ENCODE measurements around the gene SRPX.

Gene SRPX

DNA sequence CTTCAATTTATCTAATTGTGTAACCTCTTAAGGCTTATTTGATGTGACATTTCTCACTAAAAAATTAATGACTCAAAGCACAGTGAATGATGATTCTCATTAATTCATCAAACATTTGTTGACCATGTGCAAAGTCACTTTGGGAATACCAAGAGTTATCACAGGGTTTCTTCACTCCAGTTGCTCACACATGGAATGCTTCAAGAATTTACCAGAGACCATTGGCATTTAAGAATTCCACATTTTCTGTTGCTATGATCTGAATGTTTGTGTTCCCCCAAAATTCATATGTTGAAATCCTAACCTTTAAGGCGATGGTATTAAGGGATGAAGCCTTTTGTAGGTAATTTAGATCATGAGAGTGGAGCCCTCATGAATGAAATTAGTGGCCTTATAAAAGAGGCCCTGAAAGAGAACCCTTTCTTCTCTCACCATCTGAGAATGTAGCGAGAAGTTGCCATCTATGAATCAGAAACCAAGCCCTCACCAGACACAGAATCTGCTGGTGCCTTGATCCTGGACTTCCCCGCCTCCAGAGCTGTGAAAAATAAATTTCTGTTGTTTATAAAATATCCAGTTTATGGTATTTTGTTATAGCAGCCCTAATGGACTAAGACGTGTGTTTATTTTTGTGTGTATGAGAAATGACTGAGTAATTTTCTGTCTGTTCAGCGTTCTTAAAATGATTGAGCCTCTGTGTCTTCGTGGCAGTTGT lies 16.4 kb upstream of the SRPX start:
- CTCF ChIA-PET = no interaction called here
- DNase-seq (ENCODE audit: extremely low spot score) = no peak
- POLR2A ChIA-PET = no interaction called here
- TF ChIP-seq FOXA1 (IDR thresholded peaks at IDR 0.05) = no peak
- no peak for TF ChIP-seq FOXM1 (IDR thresholded peaks at IDR 0.05; ENCODE audit: borderline replicate concordance)
- no peak for TF ChIP-seq LEF1 (IDR thresholded peaks at IDR 0.05; ENCODE audit: borderline replicate concordance)
- no peak for TF ChIP-seq SP1 (IDR thresholded peaks at IDR 0.05)
- no peak for TF ChIP-seq SUZ12 (IDR thresholded peaks at IDR 0.05)
- no peak for TF ChIP-seq NFRKB (IDR thresholded peaks at IDR 0.05)
- TF ChIP-seq FOXK2 (IDR thresholded peaks at IDR 0.05) = no peak
- TF ChIP-seq ZNF384 (IDR thresholded peaks at IDR 0.05) = no peak
- TF ChIP-seq TARDBP (IDR thresholded peaks at IDR 0.05) = no peak
- TF ChIP-seq, protein P1, sequence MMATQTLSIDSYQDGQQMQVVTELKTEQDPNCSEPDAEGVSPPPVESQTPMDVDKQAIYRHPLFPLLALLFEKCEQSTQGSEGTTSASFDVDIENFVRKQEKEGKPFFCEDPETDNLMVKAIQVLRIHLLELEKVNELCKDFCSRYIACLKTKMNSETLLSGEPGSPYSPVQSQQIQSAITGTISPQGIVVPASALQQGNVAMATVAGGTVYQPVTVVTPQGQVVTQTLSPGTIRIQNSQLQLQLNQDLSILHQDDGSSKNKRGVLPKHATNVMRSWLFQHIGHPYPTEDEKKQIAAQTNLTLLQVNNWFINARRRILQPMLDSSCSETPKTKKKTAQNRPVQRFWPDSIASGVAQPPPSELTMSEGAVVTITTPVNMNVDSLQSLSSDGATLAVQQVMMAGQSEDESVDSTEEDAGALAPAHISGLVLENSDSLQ (IDR thresholded peaks at IDR 0.05) = no peak
- TF ChIP-seq CTBP1 (IDR thresholded peaks at IDR 0.05; ENCODE audit: borderline replicate concordance) = no peak
- TF ChIP-seq BHLHE40 (IDR thresholded peaks at IDR 0.05; ENCODE audit: borderline replicate concordance) = no peak
- no peak for TF ChIP-seq HDGF (IDR thresholded peaks at IDR 0.05; ENCODE audit: borderline replicate concordance)

DNA sequence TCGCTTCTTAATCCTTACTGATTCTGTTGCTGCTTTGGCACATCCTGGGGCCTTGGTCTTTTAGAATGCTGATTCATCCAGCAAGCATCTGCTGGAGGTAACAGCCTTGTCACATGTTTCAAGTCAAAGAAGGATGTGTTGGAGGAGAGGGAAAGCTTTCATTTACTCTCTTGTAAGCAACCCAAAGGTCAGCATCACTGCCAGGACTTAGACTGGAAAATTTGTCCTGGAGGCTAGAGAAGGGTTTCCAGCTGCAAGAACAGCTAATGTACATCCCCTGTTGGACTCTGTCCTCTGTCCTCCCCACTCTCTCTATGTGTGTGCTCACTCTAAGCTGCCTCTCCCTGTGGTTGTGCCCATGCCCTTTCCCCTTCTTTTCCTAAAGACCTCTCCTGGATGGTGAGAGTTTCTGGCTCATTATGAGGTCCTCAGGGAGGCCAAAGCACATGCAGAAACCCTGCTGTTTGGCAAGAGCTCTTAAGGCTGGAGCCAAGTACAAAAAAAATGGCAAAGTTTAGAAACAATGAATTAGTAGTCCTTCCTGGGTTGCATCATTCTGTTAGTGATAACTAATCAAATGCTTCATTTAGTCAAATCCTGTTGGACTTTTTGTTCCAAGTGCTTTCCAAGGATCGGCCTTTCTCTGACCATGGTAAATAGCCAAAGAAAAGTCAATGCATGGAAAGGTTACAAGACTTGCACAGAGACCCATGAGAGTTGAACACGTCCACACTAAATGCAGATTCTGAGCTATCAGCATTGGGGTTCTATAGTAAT lies 13.4 kb upstream of the SRPX start:
- no peak for DNase-seq (ENCODE audit: extremely low spot score)
- ChIA-PET POLR2A (no interaction called here), CTCF (no interaction called here)
- TF ChIP-seq SUZ12 (IDR thresholded peaks at IDR 0.05) (no peak), FOXM1 (IDR thresholded peaks at IDR 0.05; ENCODE audit: borderline replicate concordance) (no peak), BHLHE40 (IDR thresholded peaks at IDR 0.05; ENCODE audit: borderline replicate concordance) (no peak), FOXA1 (IDR thresholded peaks at IDR 0.05) (no peak), ELF4 (IDR thresholded peaks at IDR 0.05) (no peak), FOXK2 (IDR thresholded peaks at IDR 0.05) (no peak), CTBP1 (IDR thresholded peaks at IDR 0.05; ENCODE audit: borderline replicate concordance) (no peak), ZNF384 (IDR thresholded peaks at IDR 0.05) (no peak), NFRKB (IDR thresholded peaks at IDR 0.05) (no peak), LEF1 (IDR thresholded peaks at IDR 0.05; ENCODE audit: borderline replicate concordance) (no peak), SP1 (IDR thresholded peaks at IDR 0.05) (no peak), HDGF (IDR thresholded peaks at IDR 0.05; ENCODE audit: borderline replicate concordance) (no peak), TARDBP (IDR thresholded peaks at IDR 0.05) (no peak)
- TF ChIP-seq, protein P1 (IDR thresholded peaks at IDR 0.05) = no peak

DNA sequence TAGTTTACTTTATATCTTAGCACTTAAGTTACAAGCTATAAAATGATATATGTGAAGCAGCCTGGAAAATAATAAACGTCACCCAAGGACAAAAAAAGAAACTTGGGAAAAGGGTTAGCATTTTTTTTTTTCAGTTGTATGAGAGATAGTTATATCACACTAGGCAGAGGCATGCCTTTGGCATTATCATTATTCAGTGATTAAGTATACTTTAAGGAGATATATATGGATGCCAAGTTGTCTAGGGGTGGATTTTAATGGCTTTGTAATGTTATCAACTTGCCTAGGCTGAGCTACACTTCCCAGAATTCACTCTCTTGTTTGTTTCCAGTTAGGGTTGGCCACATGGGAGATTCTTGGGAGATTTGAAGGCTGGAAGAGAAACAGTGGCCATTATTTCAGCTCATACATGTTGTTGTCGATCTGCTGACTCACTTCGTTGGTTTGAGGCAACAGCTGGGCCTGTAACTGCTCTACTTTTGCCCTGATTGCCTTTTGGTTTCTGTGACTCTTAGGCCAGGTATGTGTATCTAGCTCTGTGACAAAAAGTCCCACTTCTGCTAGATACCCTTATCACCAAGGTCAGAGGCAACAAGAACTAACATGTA lies 11.5 kb upstream of the SRPX start:
- POLR2A ChIA-PET = no interaction called here
- DNase-seq (ENCODE audit: extremely low spot score) = no peak
- CTCF ChIA-PET = interaction anchor here (1.2 kb wide), 1 partner anchor 13 kb away, joined by 4 read pairs; no protein-coding TSS in a partner anchor
- TF ChIP-seq FOXA1 (IDR thresholded peaks at IDR 0.05) = no peak
- TF ChIP-seq ARNT (IDR thresholded peaks at IDR 0.05) = no peak
- TF ChIP-seq ZNF384 (IDR thresholded peaks at IDR 0.05) = no peak
- no peak for TF ChIP-seq CTBP1 (IDR thresholded peaks at IDR 0.05; ENCODE audit: borderline replicate concordance)
- no peak for TF ChIP-seq SUZ12 (IDR thresholded peaks at IDR 0.05)
- TF ChIP-seq LEF1 (IDR thresholded peaks at IDR 0.05; ENCODE audit: borderline replicate concordance) = no peak
- no peak for TF ChIP-seq SP1 (IDR thresholded peaks at IDR 0.05)
- TF ChIP-seq TARDBP (IDR thresholded peaks at IDR 0.05) = no peak
- TF ChIP-seq FOXK2 (IDR thresholded peaks at IDR 0.05) = no peak
- TF ChIP-seq NFRKB (IDR thresholded peaks at IDR 0.05) = no peak
- TF ChIP-seq, protein P1 (IDR thresholded peaks at IDR 0.05) = no peak

DNA sequence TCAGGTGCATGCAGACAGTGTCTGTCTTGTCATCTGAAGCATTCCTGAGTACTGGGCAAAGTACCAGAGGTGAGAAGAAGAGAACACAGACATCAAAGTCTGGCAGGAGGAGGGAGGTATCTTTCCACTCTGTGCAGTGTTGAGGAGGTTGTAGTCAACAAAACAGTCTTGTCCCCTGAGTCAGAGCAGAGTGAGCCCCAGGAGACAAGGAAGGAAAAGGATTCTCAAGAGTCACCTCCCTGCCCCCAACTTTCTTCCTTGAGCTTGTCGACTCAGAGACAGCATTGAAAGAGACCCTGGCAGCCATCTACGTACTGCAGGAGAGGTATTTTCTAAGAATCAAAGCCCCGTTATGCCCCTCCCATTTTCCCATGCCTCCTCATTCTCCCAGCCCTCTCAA lies 4.4 kb upstream of the SRPX start:
- CTCF ChIA-PET = no interaction called here
- no peak for TF ChIP-seq SP1 (IDR thresholded peaks at IDR 0.05)
- POLR2A ChIA-PET = no interaction called here
- DNase-seq (ENCODE audit: extremely low spot score) = no peak

DNA sequence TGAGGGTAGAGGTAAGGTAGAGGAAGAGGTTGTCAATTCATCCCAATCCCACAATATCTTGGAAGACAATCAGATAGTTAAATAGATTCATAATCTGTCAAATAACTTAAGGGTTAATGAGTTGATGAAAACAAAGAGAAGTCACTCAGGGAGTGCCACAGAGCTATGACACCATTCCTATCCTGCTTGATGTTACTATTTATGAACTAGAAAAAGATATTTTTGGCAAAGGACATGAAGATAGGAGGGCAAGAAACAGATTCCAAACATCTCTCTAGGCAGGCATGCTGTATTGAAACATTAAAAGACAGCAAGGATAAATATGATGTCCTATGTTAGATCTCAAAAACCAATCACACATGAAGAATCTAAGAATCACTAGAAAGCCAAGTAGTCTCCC lies 3.5 kb upstream of the SRPX start:
- no peak for TF ChIP-seq BHLHE40 (IDR thresholded peaks at IDR 0.05; ENCODE audit: borderline replicate concordance)
- no peak for TF ChIP-seq SUZ12 (IDR thresholded peaks at IDR 0.05)
- no peak for TF ChIP-seq CTBP1 (IDR thresholded peaks at IDR 0.05; ENCODE audit: borderline replicate concordance)
- no peak for TF ChIP-seq ELF4 (IDR thresholded peaks at IDR 0.05)
- TF ChIP-seq TARDBP (IDR thresholded peaks at IDR 0.05) = no peak
- no peak for TF ChIP-seq FOXK2 (IDR thresholded peaks at IDR 0.05)
- no peak for TF ChIP-seq ZNF384 (IDR thresholded peaks at IDR 0.05)
- TF ChIP-seq, protein P1 (IDR thresholded peaks at IDR 0.05) = no peak
- no peak for TF ChIP-seq ARNT (IDR thresholded peaks at IDR 0.05)
- no peak for TF ChIP-seq HDGF (IDR thresholded peaks at IDR 0.05; ENCODE audit: borderline replicate concordance)
- no peak for TF ChIP-seq L3MBTL2 (conservative IDR thresholded peaks at IDR 0.05)
- no peak for TF ChIP-seq NFRKB (IDR thresholded peaks at IDR 0.05)
- no peak for TF ChIP-seq FOXM1 (IDR thresholded peaks at IDR 0.05; ENCODE audit: borderline replicate concordance)
- TF ChIP-seq FOXA1 (IDR thresholded peaks at IDR 0.05) = no peak
- no peak for TF ChIP-seq LEF1 (IDR thresholded peaks at IDR 0.05; ENCODE audit: borderline replicate concordance)
- TF ChIP-seq SP1 (IDR thresholded peaks at IDR 0.05) = no peak
- CTCF ChIA-PET = no interaction called here
- POLR2A ChIA-PET = no interaction called here
- no peak for DNase-seq (ENCODE audit: extremely low spot score)

All from HEK293T (cell line).